Activated CD8-positive, alpha-beta T cell treated with anti-CD3 and anti-CD28 coated beads for 36 hours (primary cell): ENCODE data around the gene PFN3. TPM values are rescaled to one million over a fixed set of nuclear protein-coding genes. Genes with fewer than 3 reads are reported as not detected.

Source experiments
- ATAC-seq: fragments of 200-7000 bp; cut with Tn5 transposase; one replicate; pipeline ENCODE4 v1.10.0; 2021; ENCODE audit warnings: mild to moderate bottlenecking, moderate library complexity
- CTCF ChIA-PET: fragments of 350-600 bp; sonication (Branson Sonifier 250); formaldehyde crosslinking; loops from one replicate; lab custom pipeline; 2021; ENCODE audit warnings: antibody characterized with exemption; lab: Charles Lee
- POLR2A ChIA-PET: fragments of 350-600 bp; sonication (Branson Sonifier 250); formaldehyde crosslinking; loops from one replicate; lab custom pipeline; 2021; ENCODE audit warnings: antibody characterized with exemption; lab: Charles Lee
- DNase-seq: peaks from one replicate; pipeline ENCODE4 v3.0.0-alpha.2; 2020
- H3K27ac Mint-ChIP-seq: one replicate; pipeline ENCODE4 v1.8.0; 2021; ENCODE audit warnings: mild to moderate bottlenecking, mixed read lengths
- H3K27me3 Mint-ChIP-seq: one replicate; pipeline ENCODE4 v1.8.0; 2021; ENCODE audit warnings: mixed read lengths
- H3K36me3 Mint-ChIP-seq: one replicate; pipeline ENCODE4 v1.8.0; 2021; ENCODE audit warnings: low read depth, mixed read lengths
- H3K4me1 Mint-ChIP-seq: one replicate; pipeline ENCODE4 v1.8.0; 2021; ENCODE audit warnings: low read depth, mixed read lengths
- H3K4me3 Mint-ChIP-seq: one replicate; pipeline ENCODE4 v1.8.0; 2021; ENCODE audit warnings: mild to moderate bottlenecking, moderate library complexity, mixed read lengths
- H3K9me3 Mint-ChIP-seq: one replicate; pipeline ENCODE4 v1.8.0; 2021; ENCODE audit warnings: mixed read lengths
- intact Hi-C: fragments of 100-400 bp; cut with micrococcal nuclease; formaldehyde crosslinking; loops from one replicate; pipeline ENCODE4 v1.10.0; 2022
- total RNA-seq, 2 experiments: library from RNA; stranded (reverse); gene quantifications; one replicate each; pipeline ENCODE4 v1.2.3, GENCODE V29; 2021
- TF ChIP-seq, protein P1 (sequence below): fragments of 200-600 bp; IDR thresholded peaks from one replicate; pipeline ENCODE4 v1.8.0; 2022; ENCODE audit warnings: antibody characterized with exemption, mild to moderate bottlenecking

PFN3 gene
- total RNA-seq, 2 experiments from 2014 or later: not detected

DNA sequence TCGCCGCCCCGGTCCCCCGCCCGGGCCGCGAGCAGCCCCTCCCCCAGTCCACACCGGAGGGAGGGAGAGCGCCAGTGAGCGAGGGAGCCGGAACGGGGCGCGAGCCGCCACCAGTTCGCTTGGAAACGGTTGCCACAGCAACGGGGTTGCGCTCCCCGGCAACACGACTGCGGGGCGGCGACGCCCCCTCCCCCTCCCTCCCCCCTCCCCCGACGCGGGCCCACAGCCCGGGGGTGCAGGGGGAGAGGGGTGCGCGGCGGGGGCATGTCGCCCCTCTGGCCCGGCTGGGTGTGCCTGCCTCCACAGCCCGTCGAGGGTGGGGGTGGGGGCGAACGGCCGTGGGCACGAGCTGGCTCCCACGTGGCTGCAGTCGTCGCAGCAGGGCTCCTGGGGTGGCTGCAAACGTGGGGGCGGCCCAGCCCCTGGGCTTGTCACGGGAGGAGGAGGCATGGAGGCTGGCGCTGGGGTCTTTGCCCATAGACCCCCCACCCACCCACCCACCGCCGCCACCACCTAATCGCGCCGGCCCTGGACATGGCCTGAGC lies 46.7 kb upstream of the PFN3 start:
- peaks cover 11% of the 10 kb centered on the region for H3K36me3 Mint-ChIP-seq
- H3K9me3 Mint-ChIP-seq: no peaks in the 10 kb centered on the region
- no peak overlapping the region for H3K27ac Mint-ChIP-seq
- intact Hi-C loops: no loop called here
- peak; percentile 77 for DNase-seq
- H3K4me1 Mint-ChIP-seq: peaks cover 42% of the 10 kb centered on the region
- H3K27me3 Mint-ChIP-seq: no peaks in the 10 kb centered on the region
- TF ChIP-seq, protein P1, sequence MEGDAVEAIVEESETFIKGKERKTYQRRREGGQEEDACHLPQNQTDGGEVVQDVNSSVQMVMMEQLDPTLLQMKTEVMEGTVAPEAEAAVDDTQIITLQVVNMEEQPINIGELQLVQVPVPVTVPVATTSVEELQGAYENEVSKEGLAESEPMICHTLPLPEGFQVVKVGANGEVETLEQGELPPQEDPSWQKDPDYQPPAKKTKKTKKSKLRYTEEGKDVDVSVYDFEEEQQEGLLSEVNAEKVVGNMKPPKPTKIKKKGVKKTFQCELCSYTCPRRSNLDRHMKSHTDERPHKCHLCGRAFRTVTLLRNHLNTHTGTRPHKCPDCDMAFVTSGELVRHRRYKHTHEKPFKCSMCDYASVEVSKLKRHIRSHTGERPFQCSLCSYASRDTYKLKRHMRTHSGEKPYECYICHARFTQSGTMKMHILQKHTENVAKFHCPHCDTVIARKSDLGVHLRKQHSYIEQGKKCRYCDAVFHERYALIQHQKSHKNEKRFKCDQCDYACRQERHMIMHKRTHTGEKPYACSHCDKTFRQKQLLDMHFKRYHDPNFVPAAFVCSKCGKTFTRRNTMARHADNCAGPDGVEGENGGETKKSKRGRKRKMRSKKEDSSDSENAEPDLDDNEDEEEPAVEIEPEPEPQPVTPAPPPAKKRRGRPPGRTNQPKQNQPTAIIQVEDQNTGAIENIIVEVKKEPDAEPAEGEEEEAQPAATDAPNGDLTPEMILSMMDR: no peak
- CTCF ChIA-PET: interaction anchor here (1.2 to 17.9 kb wide), 9 partner anchors 8 to 137 kb away, joined by 4 to 415 read pairs (median 8); partner anchors contain the start of genes F12 and PFN3
- peak; percentile 22 for ATAC-seq
- peak overlapping the region; percentile 79 for H3K4me3 Mint-ChIP-seq
- POLR2A ChIA-PET: interaction anchor here (0.9 to 22.1 kb wide), 14 partner anchors 8 to 137 kb away, joined by 3 to 606 read pairs (median 12); partner anchors contain the start of genes DBN1, F12, GRK6 and LMAN2

DNA sequence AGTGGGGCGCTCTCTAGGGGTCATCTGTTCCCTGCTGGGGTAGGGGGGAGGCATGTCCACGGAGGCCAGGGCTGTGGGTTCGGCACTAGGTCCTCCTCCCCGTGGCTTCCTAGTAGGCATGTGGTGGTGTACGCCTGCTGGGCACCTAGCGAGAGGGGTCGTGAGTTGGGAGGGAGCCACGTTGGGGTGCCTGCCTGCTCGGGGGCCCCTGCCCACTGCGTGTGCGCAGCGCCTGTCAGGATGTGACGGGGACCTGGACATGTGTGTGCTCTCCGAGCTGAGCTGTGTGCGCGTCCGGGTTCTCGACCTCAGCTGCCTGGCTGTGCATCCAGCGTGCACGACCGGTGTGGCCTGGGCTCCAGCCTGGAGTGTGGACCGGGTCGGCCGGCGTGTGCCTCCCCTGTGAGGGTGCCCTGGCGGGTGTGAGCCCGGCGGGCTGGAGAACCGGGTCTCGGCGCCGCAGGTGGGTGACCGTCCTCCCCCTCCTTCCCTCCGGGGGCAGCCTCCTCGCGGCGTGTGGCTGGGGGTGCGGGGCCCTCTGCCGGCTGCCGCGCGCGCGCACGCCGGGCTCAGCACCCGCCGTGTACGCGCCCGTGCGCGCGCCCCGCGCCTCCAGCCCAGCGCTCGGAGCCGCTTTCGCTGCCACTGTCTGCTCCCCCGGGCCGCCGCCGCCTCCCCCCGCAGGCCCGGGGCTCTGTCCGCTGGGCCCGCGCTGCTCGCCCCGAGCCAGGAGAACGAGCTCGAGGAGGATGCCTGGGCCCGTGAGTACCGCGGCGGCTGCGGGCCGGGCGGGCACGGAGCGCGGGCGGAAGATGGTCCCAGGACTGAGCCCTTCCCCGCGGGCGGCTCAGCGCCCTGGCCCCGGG lies 46.0 kb upstream of the PFN3 start, which contains the start of gene PRR7:
TSS of gene PRR7 (plus strand) at position 615 of the 866 bp plus-strand sequence. CDS start 8,254 bp downstream, outside the sequence.
- CTCF ChIA-PET: interaction anchor here (0.9 to 17.9 kb wide), 12 partner anchors 9 to 137 kb away, joined by 3 to 415 read pairs (median 8); partner anchors contain the start of genes F12 and PFN3
- H3K4me3 Mint-ChIP-seq: peak within 1 kb of the TSS; percentile 79
- POLR2A ChIA-PET: interaction anchor here (0.9 to 22.1 kb wide), 21 partner anchors 8 to 145 kb away, joined by 3 to 606 read pairs (median 6); partner anchors contain the start of genes DBN1, F12, GRK6 and LMAN2
- intact Hi-C loops: no loop called here
- TF ChIP-seq, protein P1: no peak
- H3K27me3 Mint-ChIP-seq: no peaks in the 10 kb centered on the region
- peaks cover 43% of the 10 kb centered on the region for H3K4me1 Mint-ChIP-seq
- H3K9me3 Mint-ChIP-seq: no peaks in the 10 kb centered on the region
- H3K27ac Mint-ChIP-seq: peak within 1 kb of the TSS; percentile 80
- peaks cover 16% of the 10 kb centered on the region for H3K36me3 Mint-ChIP-seq
- DNase-seq (peak; percentile 77), ATAC-seq (peak; percentile 58)

DNA sequence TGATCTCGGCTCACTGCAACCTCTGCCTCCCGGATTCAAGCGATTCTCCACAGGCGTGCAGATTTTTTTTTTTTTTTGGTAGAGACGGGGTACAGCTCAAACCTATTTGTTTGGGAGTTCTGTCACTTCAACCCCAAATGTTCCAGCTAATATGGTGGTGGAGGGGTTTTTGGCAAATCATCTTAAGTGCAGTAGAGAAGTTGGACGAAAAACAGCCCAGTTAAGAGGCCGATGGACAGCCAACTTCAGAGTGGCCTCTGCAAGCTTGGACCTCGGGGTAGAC lies 45.4 kb upstream of the PFN3 start:
- TF ChIP-seq, protein P1: no peak
- no peak for ATAC-seq
- ChIA-PET CTCF (interaction anchor here (0.7 to 17.9 kb wide), 13 partner anchors 9 to 675 kb away, joined by 3 to 415 read pairs (median 4); partner anchors contain the start of genes F12 and PFN3), POLR2A (interaction anchor here (0.5 to 22.1 kb wide), 19 partner anchors 9 to 442 kb away, joined by 3 to 606 read pairs (median 4); partner anchors contain the start of genes DBN1, F12, GRK6 and LMAN2)
- Mint-ChIP-seq H3K9me3 (no peaks in the 10 kb centered on the region), H3K36me3 (peaks cover 18% of the 10 kb centered on the region), H3K4me1 (peaks cover 44% of the 10 kb centered on the region), H3K27ac (peak overlapping the region; percentile 80), H3K4me3 (peak overlapping the region; percentile 71), H3K27me3 (no peaks in the 10 kb centered on the region)
- DNase-seq: no peak
- intact Hi-C loops: no loop called here

DNA sequence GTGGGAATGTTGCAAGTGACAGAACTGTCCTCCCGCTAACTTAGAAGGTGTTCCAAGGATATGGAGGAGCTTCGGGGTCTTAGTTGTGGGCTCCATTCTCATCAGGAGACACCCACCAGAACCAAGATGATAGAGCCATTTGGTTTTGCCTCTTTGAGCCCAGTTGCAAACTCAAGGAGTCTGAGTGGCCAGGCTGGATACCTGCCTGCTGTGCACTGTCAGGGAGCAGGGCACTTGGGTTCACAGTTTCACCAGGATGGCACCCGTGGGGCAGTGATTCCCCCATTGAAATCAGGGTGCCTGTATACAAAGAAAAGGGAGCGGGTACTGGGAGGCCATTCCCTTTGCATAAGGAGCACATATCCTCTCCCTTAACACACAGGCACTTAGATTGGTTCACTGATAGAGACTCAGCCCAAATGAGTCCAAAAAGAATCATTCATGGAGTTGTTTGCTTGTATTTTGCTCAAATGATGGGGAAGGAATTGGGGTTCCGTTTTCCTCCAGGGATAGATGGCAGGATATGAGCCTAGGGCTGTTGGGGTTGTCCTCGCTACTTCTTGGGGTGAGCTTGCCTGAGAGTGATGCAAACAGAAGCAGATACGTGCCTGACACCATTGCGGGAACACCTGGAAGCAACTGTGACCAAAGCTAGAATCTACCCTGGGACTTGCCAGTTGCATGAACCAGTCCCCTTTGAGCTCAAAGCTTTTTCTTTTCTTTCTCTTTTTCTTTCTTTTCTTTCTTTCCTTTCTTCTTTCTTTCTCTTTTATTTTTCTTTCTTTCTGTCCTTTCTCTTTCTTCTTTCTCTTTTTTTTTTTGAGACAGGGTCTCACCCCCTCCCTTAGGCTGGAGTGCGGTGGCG lies 44.8 kb upstream of the PFN3 start:
- POLR2A ChIA-PET: interaction anchor here (0.5 to 22.1 kb wide), 18 partner anchors 10 to 442 kb away, joined by 3 to 606 read pairs (median 4); partner anchors contain the start of genes DBN1, F12, GRK6 and PFN3
- Mint-ChIP-seq H3K36me3 (peaks cover 21% of the 10 kb centered on the region), H3K27ac (peak overlapping the region; percentile 80), H3K4me1 (peaks cover 48% of the 10 kb centered on the region), H3K9me3 (no peaks in the 10 kb centered on the region), H3K4me3 (peak overlapping the region; percentile 71), H3K27me3 (no peaks in the 10 kb centered on the region)
- intact Hi-C loops: no loop called here
- DNase-seq: peak; percentile 54
- CTCF ChIA-PET: interaction anchor here (0.7 to 17.9 kb wide), 16 partner anchors 8 to 676 kb away, joined by 3 to 415 read pairs (median 4); partner anchors contain the start of genes F12, GRK6 and PFN3
- TF ChIP-seq, protein P1: no peak
- ATAC-seq: no peak
